Activated CD4-positive, CD25-positive, alpha-beta regulatory T cell treated with anti-CD3 and anti-CD28 coated beads, Interleukin-2, amount 50 U/mL, for 16 hours (primary cell): ENCODE data around the gene CLTC.

Experiments used
- DNase-seq: peaks from one replicate; pipeline ENCODE4 v3.0.0-alpha.2; 2020; ENCODE audit warnings: low read depth, low spot score

CLTC gene

GRCh38 chr17:59725691-59726090 is 106.0 kb downstream of the CLTC start:
- DNase-seq = no peak

GRCh38 chr17:59727817-59728533 is 108.3 kb downstream of the CLTC start:
- DNase-seq = no peak

- DNase-seq = no peak
Measured at GRCh38 chr17:59730268-59730834, 110.7 kb downstream of the CLTC start.

GRCh38 chr17:59733697-59734096 is 114.0 kb downstream of the CLTC start:
- DNase-seq = no peak

- no peak for DNase-seq
Measured at GRCh38 chr17:59734226-59734625, 114.5 kb downstream of the CLTC start.

GRCh38 chr17:59737324-59737723 is 117.6 kb downstream of the CLTC start:
- DNase-seq = no peak

GRCh38 chr17:59743842-59744241 is 124.1 kb downstream of the CLTC start:
- no peak for DNase-seq

GRCh38 chr17:59745040-59745439 is 125.3 kb downstream of the CLTC start:
- no peak for DNase-seq
